ENCODE results near the gene RGS18. TPM values are rescaled to one million over a fixed set of nuclear protein-coding genes. Genes with fewer than 3 reads are reported as not detected.

RGS18 gene
- total and polyA plus RNA-seq, 2 of the 13 experiments (the other 11 are each of a cell fraction or from before 2014, with no cell fraction given): not detected

- Histone ChIP-seq H3K9me3 (ENCODE audit: low read length) (no peaks in the 10 kb centered on the region), H3K4me1 (ENCODE audit: insufficient read depth, low read length) (no peaks in the 10 kb centered on the region), H4K20me1 (ENCODE audit: insufficient read depth, low read length) (no peaks in the 10 kb centered on the region), H3K79me2 (ENCODE audit: insufficient read depth, low read length) (no peaks in the 10 kb centered on the region), H3K4me3 (replicated peaks in 1 of 3; ENCODE audit: insufficient read depth in 1 of 3, low read depth in 2 of 3, low read length in 3 of 3) (no peak overlapping the region), H3K36me3 (replicated peaks in 1 of 2; ENCODE audit: control insufficient read depth in 1 of 2, insufficient read depth in 2 of 2, low read length in 2 of 2) (no peaks in the 10 kb centered on the region), H3K27ac (ENCODE audit: extremely low read length, insufficient read depth, low read length) (no peak overlapping the region), H2AFZ (ENCODE audit: low read length) (no peak overlapping the region), H3K27me3 (ENCODE audit: control insufficient read depth in 1 of 2, insufficient read depth in 2 of 2, low read length in 2 of 2) (no peaks in the 10 kb centered on the region), H3K4me2 (ENCODE audit: low read depth, low read length) (no peak overlapping the region), H3K9ac (ENCODE audit: insufficient read depth, low read depth, low read length) (no peak overlapping the region)
- FAIRE-seq (no peak), DNase-seq (ENCODE audit: low spot score) (no peak), ATAC-seq (no peak)
- ChIA-PET POLR2A (no interaction called here), CTCF (ENCODE audit: low intra/inter-chr PET ratio, low total read pairs) (no interaction called here)
- no TSS peak for BruUV-seq (replicated peaks)
- in situ Hi-C loops (cut with HindIII; ENCODE audit: extremely low pct_ligation_motif_present, low pct_unique_long_range_greater_than_20kb) (no loop called here), intact Hi-C loops (cut with micrococcal nuclease; ENCODE audit: unreplicated experiment) (no loop called here)
- WGBS (ENCODE audit: low lambda C conversion rate): 0% methylated on average over 2 of the region's 2 CpGs
- TF ChIP-seq HMG20A (CRISPR knock-in tag; IDR thresholded peaks at IDR 0.05; ENCODE audit: borderline replicate concordance): no peak
These were observed 48.7 kb upstream of the RGS18 start for GRCh38 chr1:192109576-192109975.

GRCh38 chr1:192115000-192115399 is 43.3 kb upstream of the RGS18 start:
- H3K9ac ChIP-seq (ENCODE audit: insufficient read depth, low read depth, low read length): no peak overlapping the region
- 1% methylated on average over 3 of the region's 3 CpGs for WGBS (ENCODE audit: low lambda C conversion rate)
- no peaks in the 10 kb centered on the region; a peak in 1 of 5 replicates for H3K27me3 ChIP-seq (ENCODE audit: control insufficient read depth in 1 of 2, insufficient read depth in 2 of 2, low read length in 2 of 2)
- no peaks in the 10 kb centered on the region for H3K36me3 ChIP-seq (replicated peaks in 1 of 2; ENCODE audit: control insufficient read depth in 1 of 2, insufficient read depth in 2 of 2, low read length in 2 of 2)
- H4K20me1 ChIP-seq (ENCODE audit: insufficient read depth, low read length): no peaks in the 10 kb centered on the region
- intact Hi-C loops (cut with micrococcal nuclease; ENCODE audit: unreplicated experiment) (no loop called here), in situ Hi-C loops (cut with HindIII; ENCODE audit: extremely low pct_ligation_motif_present, low pct_unique_long_range_greater_than_20kb) (no loop called here)
- H3K4me2 ChIP-seq (ENCODE audit: low read depth, low read length): no peak overlapping the region
- no peak overlapping the region for H3K4me3 ChIP-seq (replicated peaks in 1 of 3; ENCODE audit: insufficient read depth in 1 of 3, low read depth in 2 of 3, low read length in 3 of 3)
- DNase-seq (ENCODE audit: low spot score): no peak
- no peak overlapping the region for H2AFZ ChIP-seq (ENCODE audit: low read length)
- H3K27ac ChIP-seq (ENCODE audit: extremely low read length, insufficient read depth, low read length): no peak overlapping the region
- ATAC-seq: no peak
- no peaks in the 10 kb centered on the region for H3K79me2 ChIP-seq (ENCODE audit: insufficient read depth, low read length)
- no peaks in the 10 kb centered on the region for H3K9me3 ChIP-seq (ENCODE audit: low read length)
- no TSS peak for BruUV-seq (replicated peaks)
- no peaks in the 10 kb centered on the region for H3K4me1 ChIP-seq (ENCODE audit: insufficient read depth, low read length)
- POLR2A ChIA-PET: no interaction called here
- FAIRE-seq: no peak
- CTCF ChIA-PET (ENCODE audit: low intra/inter-chr PET ratio, low total read pairs): no interaction called here
- TF ChIP-seq ZNF335 (CRISPR knock-in tag; IDR thresholded peaks at IDR 0.05) (no peak), ZBTB42 (CRISPR knock-in tag; IDR thresholded peaks at IDR 0.05) (no peak), ZNF597 (CRISPR knock-in tag; IDR thresholded peaks at IDR 0.05) (no peak), PHF5A (CRISPR knock-in tag; IDR thresholded peaks at IDR 0.05; ENCODE audit: low read depth, unreplicated experiment) (no peak), ZNF841 (CRISPR knock-in tag; IDR thresholded peaks at IDR 0.05; ENCODE audit: borderline replicate concordance) (no peak), SOX6 (IDR thresholded peaks at IDR 0.05) (no peak), SOX6 (CRISPR knock-in tag; IDR thresholded peaks at IDR 0.05) (no peak), ATAD3A (CRISPR knock-in tag; IDR thresholded peaks at IDR 0.05) (no peak), TFE3 (CRISPR knock-in tag; IDR thresholded peaks at IDR 0.05) (no peak), REXO4 (CRISPR knock-in tag; IDR thresholded peaks at IDR 0.05; ENCODE audit: borderline replicate concordance) (no peak), IKZF4 (CRISPR knock-in tag; IDR thresholded peaks at IDR 0.05; ENCODE audit: borderline replicate concordance, low read depth, not compliant biosample characterization) (no peak), CENPT (CRISPR knock-in tag; IDR thresholded peaks at IDR 0.05; ENCODE audit: low read depth) (no peak), ZBTB49 (CRISPR knock-in tag; IDR thresholded peaks at IDR 0.05; ENCODE audit: borderline replicate concordance) (no peak), SIN3B (IDR thresholded peaks at IDR 0.05; ENCODE audit: low read length) (no peak), YEATS2 (CRISPR knock-in tag; IDR thresholded peaks at IDR 0.05; ENCODE audit: borderline replicate concordance) (no peak)
